Measurements from ENCODE around the gene RPS4Y1. TPM values are rescaled to one million over a fixed set of nuclear protein-coding genes. Genes with fewer than 3 reads are reported as not detected.

RPS4Y1 gene
- total RNA-seq, 2 donors from 2014 or later = 174 TPM; not detected in 1

DNA sequence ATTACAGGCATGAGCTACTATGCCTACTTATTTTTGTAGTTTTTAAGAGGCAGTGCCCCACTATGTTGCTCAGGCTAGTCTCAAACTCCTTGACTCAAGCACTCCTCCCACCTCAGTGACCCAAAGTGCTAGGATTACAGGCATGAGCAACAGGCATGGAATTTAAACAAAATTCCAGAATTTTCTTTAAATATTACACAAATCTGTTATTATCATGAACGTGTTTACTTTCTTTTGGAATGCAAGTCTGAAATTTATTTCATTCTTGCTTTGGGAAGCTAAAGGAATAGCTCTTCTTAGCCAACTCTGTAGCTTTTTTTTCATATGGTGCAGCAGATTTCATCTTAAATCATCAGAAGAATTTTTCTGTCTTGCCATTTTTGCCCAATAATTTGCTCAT is 66.0 kb downstream of the RPS4Y1 start:
- H3K27ac Mint-ChIP-seq = no peak overlapping the region
- H3K36me3 Mint-ChIP-seq = peaks cover under 1% of the 10 kb centered on the region
- H3K4me3 Mint-ChIP-seq = no peak overlapping the region
- ATAC-seq = no peak
- no peak for DNase-seq (ENCODE audit: low spot score)
- no peaks in the 10 kb centered on the region for H3K9me3 Mint-ChIP-seq
- H3K4me1 Mint-ChIP-seq (ENCODE audit: low read depth in 2 of 2) = no peaks in the 10 kb centered on the region
- no peaks in the 10 kb centered on the region for H3K27me3 Mint-ChIP-seq

DNA sequence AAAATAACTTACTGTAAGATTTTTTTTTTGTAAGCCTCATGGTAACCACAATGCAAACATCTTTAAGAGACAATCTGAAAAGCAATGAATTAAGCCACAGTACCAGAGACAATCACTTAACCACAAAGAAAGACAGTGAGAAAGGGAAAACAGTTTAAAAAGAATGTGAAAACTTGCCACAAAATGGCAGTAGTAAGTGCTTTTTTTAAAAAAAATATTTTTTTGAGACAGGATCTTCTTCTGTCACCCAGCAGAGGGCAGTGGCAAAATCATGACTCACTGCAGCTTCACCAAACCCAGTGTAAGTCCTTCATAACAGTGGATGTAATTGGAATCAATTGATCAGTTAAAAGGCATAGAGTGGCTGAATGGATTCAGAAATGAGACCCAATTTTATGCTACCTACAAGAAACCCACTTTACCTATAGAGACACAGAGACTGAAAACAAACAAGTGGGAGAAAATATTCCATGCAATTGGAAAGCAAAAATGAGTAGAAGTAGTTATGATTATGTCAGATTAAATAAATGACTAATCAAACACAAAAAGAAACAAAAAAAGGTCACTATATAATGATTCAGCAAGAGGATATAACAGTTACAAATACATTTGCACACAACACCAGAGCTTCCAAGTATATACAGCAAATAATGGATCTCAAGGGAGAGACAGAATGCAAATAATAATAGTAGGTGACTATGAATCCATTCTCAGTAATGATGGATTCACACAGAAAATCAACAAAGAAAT is 71.8 kb downstream of the RPS4Y1 start:
- H3K9me3 Mint-ChIP-seq = no peaks in the 10 kb centered on the region
- ATAC-seq = peak in 1 of 2 donors; percentile 57
- DNase-seq (ENCODE audit: low spot score) = no peak
- no peaks in the 10 kb centered on the region for H3K27me3 Mint-ChIP-seq
- H3K36me3 Mint-ChIP-seq = no peaks in the 10 kb centered on the region
- peaks cover 0 to 6% of the 10 kb centered on the region in 2 donors for H3K4me1 Mint-ChIP-seq (ENCODE audit: low read depth in 2 of 2)
- no peak overlapping the region for H3K27ac Mint-ChIP-seq
- H3K4me3 Mint-ChIP-seq = no peak overlapping the region

Other genes with a start within 250 kb of the RPS4Y1 start
- not detected for gene SRY, start 53.9 kb upstream of the RPS4Y1 start, total RNA-seq
- gene ZFY, start 93.8 kb downstream of the RPS4Y1 start, total RNA-seq = 10 to 100 TPM in 1 of 2 donors, not detected in 1; 21.4 TPM

Data from natural killer cell treated with Interleukin-12 subunit alpha and Interleukin-12 subunit beta and Interleukin-15 and Interleukin-18, amount 100 ng/mL, for 72 hours (primary cell).